ES-I3 (cell line): ENCODE data around the gene HTN1.
A peak's percentile ranks its signal among the peaks of the same experiment; 100 is the strongest.
"Not testable (repeated sequence)": the region's sequence is repeated elsewhere in the genome, so short reads cannot be mapped to it uniquely, and the experiment has no call there.

Experiments
- H3K36me3 ChIP-seq: 2 replicates; pipeline ENCODE4 v1.6.1; 2013; ENCODE audit warnings: mild to moderate bottlenecking, low read length, control low read depth, moderate library complexity; ENCODE audit not compliant: insufficient read depth
- H3K4me1 ChIP-seq: 2 replicates; pipeline ENCODE4 v1.6.1; 2013; ENCODE audit warnings: mild to moderate bottlenecking, control low read depth, low read length; ENCODE audit not compliant: insufficient read depth
- H3K9ac ChIP-seq: 2 replicates; pipeline ENCODE4 v1.6.1; 2013; ENCODE audit warnings: low read depth, mild to moderate bottlenecking, low read length, moderate library complexity
- H3K9me3 ChIP-seq: 2 replicates; pipeline ENCODE4 v1.6.1; 2013; ENCODE audit warnings: mild to moderate bottlenecking, low read length, moderate library complexity; ENCODE audit not compliant: control insufficient read depth, insufficient read depth

Gene HTN1

GRCh38 chr4:70050138-70050537 is at the start of gene HTN1:
HTN1 (plus strand) TSS chr4:70050438; CDS start chr4:70053077, 2,639 bp downstream.
- H3K4me1 ChIP-seq, H3K9me3 ChIP-seq, H3K36me3 ChIP-seq, H3K9ac ChIP-seq: not testable (repeated sequence)

- no peaks in the 10 kb centered on the region for H3K4me1 ChIP-seq
- H3K9me3 ChIP-seq = no peaks in the 10 kb centered on the region
- H3K9ac ChIP-seq = no peak overlapping the region
- H3K36me3 ChIP-seq = no peaks in the 10 kb centered on the region
Measured at GRCh38 chr4:70000711-70001110, 49.5 kb upstream of the HTN1 start.

- no peaks in the 10 kb centered on the region for H3K4me1 ChIP-seq
- H3K9ac ChIP-seq = no peak overlapping the region
- H3K36me3 ChIP-seq = no peaks in the 10 kb centered on the region
- no peaks in the 10 kb centered on the region for H3K9me3 ChIP-seq
Measured at GRCh38 chr4:70002507-70002906, 47.7 kb upstream of the HTN1 start.

- no peaks in the 10 kb centered on the region for H3K4me1 ChIP-seq
- no peaks in the 10 kb centered on the region for H3K9me3 ChIP-seq
- no peaks in the 10 kb centered on the region for H3K36me3 ChIP-seq
- no peak overlapping the region for H3K9ac ChIP-seq
Measured at GRCh38 chr4:70008771-70009170, 41.5 kb upstream of the HTN1 start.

- H3K9ac ChIP-seq = peak overlapping the region; percentile 47; the same call in 1 of the 2 replicates
- H3K9me3 ChIP-seq, H3K4me1 ChIP-seq, H3K36me3 ChIP-seq: not testable (repeated sequence)
Measured at GRCh38 chr4:70019006-70019405, 31.2 kb upstream of the HTN1 start.

GRCh38 chr4:70023218-70023617 is 27.0 kb upstream of the HTN1 start:
- Histone ChIP-seq H3K9ac (no peak overlapping the region), H3K9me3 (no peaks in the 10 kb centered on the region)

GRCh38 chr4:70027011-70027410 is 23.2 kb upstream of the HTN1 start:
- no peaks in the 10 kb centered on the region for H3K4me1 ChIP-seq
- H3K9ac ChIP-seq = no peak overlapping the region
- no peaks in the 10 kb centered on the region for H3K36me3 ChIP-seq
- no peaks in the 10 kb centered on the region for H3K9me3 ChIP-seq

More at GRCh38 chr4:70023218-70023617, 27.0 kb upstream of the HTN1 start:
- no peaks in the 10 kb centered on the region for H3K36me3 ChIP-seq
- no peaks in the 10 kb centered on the region for H3K4me1 ChIP-seq

GRCh38 chr4:70028159-70028558 is 22.1 kb upstream of the HTN1 start, which contains the start of gene HTN3:
HTN3 (plus strand) TSS chr4:70028459; CDS start chr4:70030741, 2,282 bp downstream.
- not testable (repeated sequence) for H3K9me3 ChIP-seq, H3K4me1 ChIP-seq, H3K36me3 ChIP-seq, H3K9ac ChIP-seq

GRCh38 chr4:70037559-70037958 is 12.7 kb upstream of the HTN1 start:
- not testable (repeated sequence) for H3K9ac ChIP-seq, H3K4me1 ChIP-seq, H3K9me3 ChIP-seq, H3K36me3 ChIP-seq

- H3K36me3 ChIP-seq, H3K9ac ChIP-seq, H3K9me3 ChIP-seq, H3K4me1 ChIP-seq: not testable (repeated sequence)
Measured at GRCh38 chr4:70039928-70040327, 10.3 kb upstream of the HTN1 start.

GRCh38 chr4:70041652-70042286 is 8.5 kb upstream of the HTN1 start:
- Histone ChIP-seq H3K9ac (no peak overlapping the region), H3K36me3 (no peaks in the 10 kb centered on the region; the same call in 1 of the 2 replicates), H3K4me1 (no peaks in the 10 kb centered on the region), H3K9me3 (no peaks in the 10 kb centered on the region)

GRCh38 chr4:70056534-70056933 is 6.3 kb downstream of the HTN1 start:
- not testable (repeated sequence) for H3K9me3 ChIP-seq, H3K9ac ChIP-seq, H3K4me1 ChIP-seq, H3K36me3 ChIP-seq

GRCh38 chr4:70057651-70058050 is 7.4 kb downstream of the HTN1 start:
- Histone ChIP-seq H3K4me1 (no peaks in the 10 kb centered on the region), H3K36me3 (no peaks in the 10 kb centered on the region), H3K9ac (no peak overlapping the region)

GRCh38 chr4:70059149-70059548 is 8.9 kb downstream of the HTN1 start:
- Histone ChIP-seq H3K36me3 (no peaks in the 10 kb centered on the region), H3K9me3 (peaks cover 3% of the 10 kb centered on the region), H3K9ac (no peak overlapping the region)

More at GRCh38 chr4:70057651-70058050, 7.4 kb downstream of the HTN1 start:
- H3K9me3 ChIP-seq = peaks cover 3% of the 10 kb centered on the region

GRCh38 chr4:70062000-70062399 is 11.8 kb downstream of the HTN1 start:
- H3K9me3 ChIP-seq = no peaks in the 10 kb centered on the region
- H3K4me1 ChIP-seq = no peaks in the 10 kb centered on the region
- H3K9ac ChIP-seq = no peak overlapping the region
- no peaks in the 10 kb centered on the region for H3K36me3 ChIP-seq

More at GRCh38 chr4:70059149-70059548, 8.9 kb downstream of the HTN1 start:
- H3K4me1 ChIP-seq = no peaks in the 10 kb centered on the region
